22Rv1 (cell line): Measurements from ENCODE around the gene SCAF11.

Source experiments
- ZFX ChIP-seq: fragments of 450-650 bp; IDR thresholded peaks from 2 replicates; pipeline ENCODE4 v1.6.1; 2017; ENCODE audit warnings: antibody characterized with exemption, borderline replicate concordance
- TF ChIP-seq, protein P1 (sequence below): fragments of 450-650 bp; IDR thresholded peaks from 2 replicates; pipeline ENCODE4 v1.5.1; 2017; ENCODE audit warnings: mild to moderate bottlenecking

- TF ChIP-seq, protein P1, sequence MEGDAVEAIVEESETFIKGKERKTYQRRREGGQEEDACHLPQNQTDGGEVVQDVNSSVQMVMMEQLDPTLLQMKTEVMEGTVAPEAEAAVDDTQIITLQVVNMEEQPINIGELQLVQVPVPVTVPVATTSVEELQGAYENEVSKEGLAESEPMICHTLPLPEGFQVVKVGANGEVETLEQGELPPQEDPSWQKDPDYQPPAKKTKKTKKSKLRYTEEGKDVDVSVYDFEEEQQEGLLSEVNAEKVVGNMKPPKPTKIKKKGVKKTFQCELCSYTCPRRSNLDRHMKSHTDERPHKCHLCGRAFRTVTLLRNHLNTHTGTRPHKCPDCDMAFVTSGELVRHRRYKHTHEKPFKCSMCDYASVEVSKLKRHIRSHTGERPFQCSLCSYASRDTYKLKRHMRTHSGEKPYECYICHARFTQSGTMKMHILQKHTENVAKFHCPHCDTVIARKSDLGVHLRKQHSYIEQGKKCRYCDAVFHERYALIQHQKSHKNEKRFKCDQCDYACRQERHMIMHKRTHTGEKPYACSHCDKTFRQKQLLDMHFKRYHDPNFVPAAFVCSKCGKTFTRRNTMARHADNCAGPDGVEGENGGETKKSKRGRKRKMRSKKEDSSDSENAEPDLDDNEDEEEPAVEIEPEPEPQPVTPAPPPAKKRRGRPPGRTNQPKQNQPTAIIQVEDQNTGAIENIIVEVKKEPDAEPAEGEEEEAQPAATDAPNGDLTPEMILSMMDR, result no peak
- TF ChIP-seq ZFX, result no peak
Measured at GRCh38 chr12:46027172-46027571, 36.8 kb upstream of the SCAF11 start.
